ENCODE results near the gene OCA2. TPM values are rescaled to one million over a fixed set of nuclear protein-coding genes. Genes with fewer than 3 reads are reported as not detected.

OCA2 gene
- total and polyA plus RNA-seq, 11 donors, result 0.04 to 0.10 (median 0.07) TPM; not detected in 8

GRCh38 chr15:28047277-28047676, 51.8 kb downstream of the OCA2 start:
- ATAC-seq (no peak), DNase-seq (no peak)
- 60 to 70% (median 67%) methylated on average over 3 of the region's 3 CpGs for WGBS, 4 donors
- TF ChIP-seq, protein P1, sequence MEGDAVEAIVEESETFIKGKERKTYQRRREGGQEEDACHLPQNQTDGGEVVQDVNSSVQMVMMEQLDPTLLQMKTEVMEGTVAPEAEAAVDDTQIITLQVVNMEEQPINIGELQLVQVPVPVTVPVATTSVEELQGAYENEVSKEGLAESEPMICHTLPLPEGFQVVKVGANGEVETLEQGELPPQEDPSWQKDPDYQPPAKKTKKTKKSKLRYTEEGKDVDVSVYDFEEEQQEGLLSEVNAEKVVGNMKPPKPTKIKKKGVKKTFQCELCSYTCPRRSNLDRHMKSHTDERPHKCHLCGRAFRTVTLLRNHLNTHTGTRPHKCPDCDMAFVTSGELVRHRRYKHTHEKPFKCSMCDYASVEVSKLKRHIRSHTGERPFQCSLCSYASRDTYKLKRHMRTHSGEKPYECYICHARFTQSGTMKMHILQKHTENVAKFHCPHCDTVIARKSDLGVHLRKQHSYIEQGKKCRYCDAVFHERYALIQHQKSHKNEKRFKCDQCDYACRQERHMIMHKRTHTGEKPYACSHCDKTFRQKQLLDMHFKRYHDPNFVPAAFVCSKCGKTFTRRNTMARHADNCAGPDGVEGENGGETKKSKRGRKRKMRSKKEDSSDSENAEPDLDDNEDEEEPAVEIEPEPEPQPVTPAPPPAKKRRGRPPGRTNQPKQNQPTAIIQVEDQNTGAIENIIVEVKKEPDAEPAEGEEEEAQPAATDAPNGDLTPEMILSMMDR (IDR thresholded peaks at IDR 0.05), result no peak
- no peak for TF ChIP-seq POLR2A (IDR thresholded peaks at IDR 0.05)
- H3K4me3 ChIP-seq, result no peak overlapping the region
- no peaks in the 10 kb centered on the region for H3K27me3 ChIP-seq
- intact Hi-C loops (cut with DNase I), result no loop called here
- H3K4me1 ChIP-seq, result peaks cover 0 to 6% (median 0%) of the 10 kb centered on the region in 12 donors
- H3K36me3 ChIP-seq, result no peaks in the 10 kb centered on the region
- peaks cover 0 to 10% (median 0%) of the 10 kb centered on the region in 12 donors for H3K9me3 ChIP-seq
- no peak overlapping the region for H3K27ac ChIP-seq

DNA sequence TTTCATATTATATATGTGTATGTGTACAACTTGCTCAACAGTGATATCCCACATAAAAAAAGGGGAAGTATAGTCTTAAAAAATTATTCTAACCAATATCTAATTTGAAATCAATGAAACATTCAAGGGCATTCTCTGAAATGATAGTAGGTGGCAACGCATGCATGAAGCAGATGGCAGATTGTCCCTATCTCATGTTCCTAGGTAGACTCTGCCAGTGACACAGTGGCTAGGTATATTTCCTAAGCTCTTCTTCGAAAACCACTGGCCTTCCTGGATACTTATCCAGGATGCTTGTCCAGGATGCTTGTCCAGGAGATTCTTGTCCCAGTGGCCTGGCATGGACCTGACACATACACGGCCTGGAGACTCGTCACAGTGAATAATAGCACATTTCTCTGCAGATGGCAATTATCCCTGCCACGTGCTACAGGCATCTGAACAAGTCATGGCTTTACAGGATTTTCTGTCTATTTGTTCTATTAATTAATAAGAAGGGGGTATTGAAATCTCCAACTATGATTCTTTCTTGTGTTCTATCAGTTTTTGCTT, 54.9 kb downstream of the OCA2 start:
- intact Hi-C loops (cut with DNase I), result no loop called here
- Histone ChIP-seq H3K4me3 (no peak overlapping the region), H3K4me1 (no peaks in the 10 kb centered on the region), H3K36me3 (no peaks in the 10 kb centered on the region), H3K9me3 (peaks cover 0 to 10% (median 0%) of the 10 kb centered on the region in 12 donors), H3K27me3 (no peaks in the 10 kb centered on the region), H3K27ac (no peak overlapping the region)
- TF ChIP-seq POLR2A (IDR thresholded peaks at IDR 0.05), result no peak
- TF ChIP-seq, protein P1 (IDR thresholded peaks at IDR 0.05), result no peak
- no peak for DNase-seq
- ATAC-seq, result no peak
- WGBS, 4 donors, result 76 to 88% (median 82%) methylated on average over 5 of the region's 5 CpGs

DNA sequence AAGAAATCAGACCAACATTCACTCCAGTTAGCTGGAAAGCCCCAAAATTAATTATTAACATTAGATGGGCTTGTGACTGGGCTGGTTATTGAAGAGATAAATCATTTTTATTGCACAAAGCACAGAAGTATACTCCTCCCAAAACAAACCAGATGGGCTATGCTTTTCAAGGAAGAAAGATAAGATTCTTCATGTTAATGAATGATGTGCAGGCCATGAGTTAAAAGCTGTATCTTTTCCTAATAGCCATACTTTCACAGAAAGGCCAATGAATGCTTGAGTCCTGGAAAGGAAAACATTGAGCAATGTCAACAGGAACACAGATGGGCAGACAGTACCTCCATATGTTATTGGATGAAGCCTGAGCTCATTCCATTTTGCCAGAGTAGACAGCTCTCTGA, 55.4 kb downstream of the OCA2 start:
- H3K9me3 ChIP-seq, result peaks cover 0 to 10% (median 0%) of the 10 kb centered on the region in 12 donors
- no peak for DNase-seq
- no peaks in the 10 kb centered on the region for H3K27me3 ChIP-seq
- intact Hi-C loops (cut with DNase I), result no loop called here
- ATAC-seq, result no peak
- H3K4me1 ChIP-seq, result no peaks in the 10 kb centered on the region
- no peak overlapping the region for H3K27ac ChIP-seq
- TF ChIP-seq POLR2A (IDR thresholded peaks at IDR 0.05), result no peak
- TF ChIP-seq, protein P1 (IDR thresholded peaks at IDR 0.05), result no peak
- H3K4me3 ChIP-seq, result no peak overlapping the region
- H3K36me3 ChIP-seq, result no peaks in the 10 kb centered on the region

DNA sequence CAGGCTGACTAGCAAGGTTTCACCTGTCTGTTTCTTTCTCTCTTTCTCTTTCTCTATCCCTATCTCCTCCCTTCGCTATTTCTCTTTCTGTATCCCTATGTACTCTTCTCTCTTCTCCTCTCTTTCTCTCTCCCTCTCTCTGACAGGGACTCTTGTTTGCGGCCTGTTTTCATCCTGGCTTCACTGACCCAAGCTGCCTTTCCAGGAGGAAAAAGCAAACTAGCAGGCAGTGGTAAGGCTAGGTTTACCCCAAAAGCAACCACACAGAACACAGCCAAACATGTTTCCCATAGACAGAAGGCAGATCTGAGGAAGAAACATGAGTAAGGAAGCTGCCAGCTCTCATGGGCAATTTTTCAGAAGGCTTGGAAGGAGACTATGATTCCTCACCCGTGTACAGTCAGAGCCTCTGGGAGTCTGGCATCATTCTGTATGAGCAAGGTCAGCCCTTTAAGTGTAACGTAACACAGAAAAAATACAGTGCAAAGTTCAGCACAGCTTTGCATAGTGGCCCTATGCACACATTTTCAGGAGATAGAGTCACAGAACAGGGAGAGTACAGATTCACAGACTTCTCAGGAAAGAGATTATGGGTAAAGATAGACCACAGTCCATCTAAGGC, 61.0 kb downstream of the OCA2 start:
- Histone ChIP-seq H3K4me3 (no peak overlapping the region), H3K4me1 (no peaks in the 10 kb centered on the region), H3K36me3 (no peaks in the 10 kb centered on the region), H3K27me3 (peaks cover 0 to 4% (median 0%) of the 10 kb centered on the region in 9 donors), H3K27ac (no peak overlapping the region), H3K9me3 (no peaks in the 10 kb centered on the region)
- DNase-seq (no peak), ATAC-seq (no peak)
- TF ChIP-seq POLR2A (IDR thresholded peaks at IDR 0.05), result no peak
- TF ChIP-seq, protein P1 (IDR thresholded peaks at IDR 0.05), result no peak
- intact Hi-C loops (cut with DNase I), result no loop called here
- WGBS, 4 donors, result 66 to 93% (median 74%) methylated on average over 4 of the region's 4 CpGs

All from heart left ventricle (tissue), 16 donors.